Ectodermal cell (in vitro differentiated cells): ENCODE results near the gene HTRA1.

Experiments used
- H3K27ac ChIP-seq: 2 replicates; pipeline ENCODE4 v1.7.0; 2013; ENCODE audit warnings: mild to moderate bottlenecking, low read depth, low read length; ENCODE audit not compliant: insufficient read depth, poor library complexity, severe bottlenecking
- H3K27me3 ChIP-seq: 2 replicates; pipeline ENCODE4 v1.7.0; 2013; ENCODE audit warnings: mild to moderate bottlenecking, low read length; ENCODE audit not compliant: insufficient read depth, control insufficient read depth, poor library complexity, severe bottlenecking
- H3K36me3 ChIP-seq: one replicate; pipeline ENCODE4 v1.7.0; 2013; ENCODE audit warnings: low read length; ENCODE audit not compliant: control insufficient read depth, insufficient read depth
- H3K4me1 ChIP-seq: one replicate; pipeline ENCODE4 v1.7.0; 2013; ENCODE audit warnings: low read length; ENCODE audit not compliant: control insufficient read depth, insufficient read depth
- H3K4me3 ChIP-seq: 2 replicates; pipeline ENCODE4 v1.7.0; 2013; ENCODE audit warnings: low read depth, low read length, control low read depth; ENCODE audit not compliant: insufficient read depth
- H3K9me3 ChIP-seq: 2 replicates; pipeline ENCODE4 v1.7.0; 2013; ENCODE audit warnings: mild to moderate bottlenecking, low read length, moderate library complexity; ENCODE audit not compliant: control insufficient read depth
- WGBS, 2 experiments: methylation state at CpG; one replicate each; pipeline ENCODE4 v1.1.7; 2013; ENCODE audit warnings: missing lambda C conversion rate in 2 of 2; 5-methylcytosine and 5-hydroxymethylcytosine counted together

Gene HTRA1

GRCh38 chr10:122513053-122513452 is 51.7 kb downstream of the HTRA1 start:
- no peaks in the 10 kb centered on the region for H3K27me3 ChIP-seq
- no peak overlapping the region for H3K4me3 ChIP-seq
- H3K27ac ChIP-seq: no peak overlapping the region
- H3K4me1 ChIP-seq: peaks cover 4% of the 10 kb centered on the region
- H3K9me3 ChIP-seq: no peaks in the 10 kb centered on the region
- WGBS, 2 experiments: 92 to 94% methylated on average over 4 of the region's 4 CpGs
- no peaks in the 10 kb centered on the region for H3K36me3 ChIP-seq

- 95% methylated on average over 22 of the region's 22 CpGs for WGBS, 2 experiments
- H3K4me3 ChIP-seq: no peak overlapping the region
- no peaks in the 10 kb centered on the region for H3K27me3 ChIP-seq
- H3K4me1 ChIP-seq: peaks cover 4% of the 10 kb centered on the region
- H3K36me3 ChIP-seq: no peaks in the 10 kb centered on the region
- H3K9me3 ChIP-seq: no peaks in the 10 kb centered on the region
- H3K27ac ChIP-seq: no peak overlapping the region
Measured at GRCh38 chr10:122514045-122514840, 52.9 kb downstream of the HTRA1 start.

GRCh38 chr10:122515022-122515424 is 53.7 kb downstream of the HTRA1 start:
- H3K9me3 ChIP-seq: no peaks in the 10 kb centered on the region
- H3K36me3 ChIP-seq: no peaks in the 10 kb centered on the region
- no peaks in the 10 kb centered on the region for H3K27me3 ChIP-seq
- no peak overlapping the region for H3K4me3 ChIP-seq
- H3K27ac ChIP-seq: no peak overlapping the region
- H3K4me1 ChIP-seq: peaks cover 4% of the 10 kb centered on the region
- WGBS, 2 experiments: 95 to 96% methylated on average over 5 of the region's 5 CpGs

- Histone ChIP-seq H3K36me3 (no peaks in the 10 kb centered on the region), H3K9me3 (no peaks in the 10 kb centered on the region), H3K4me3 (no peak overlapping the region), H3K27me3 (no peaks in the 10 kb centered on the region), H3K27ac (no peak overlapping the region), H3K4me1 (no peaks in the 10 kb centered on the region)
- WGBS, 2 experiments: 92 to 94% methylated on average over 16 of the region's 16 CpGs
Measured at GRCh38 chr10:122515588-122516231, 54.4 kb downstream of the HTRA1 start.

GRCh38 chr10:122516734-122517133 is 55.4 kb downstream of the HTRA1 start:
- Histone ChIP-seq H3K9me3 (no peaks in the 10 kb centered on the region), H3K4me3 (no peak overlapping the region), H3K27ac (no peak overlapping the region), H3K27me3 (no peaks in the 10 kb centered on the region), H3K36me3 (no peaks in the 10 kb centered on the region), H3K4me1 (no peaks in the 10 kb centered on the region)
- WGBS, 2 experiments: 87 to 91% methylated on average over 4 of the region's 4 CpGs

GRCh38 chr10:122519144-122519543 is 57.8 kb downstream of the HTRA1 start:
- WGBS, 2 experiments: 87 to 90% methylated on average over 7 of the region's 7 CpGs
- Histone ChIP-seq H3K27me3 (no peaks in the 10 kb centered on the region), H3K36me3 (no peaks in the 10 kb centered on the region), H3K4me3 (no peak overlapping the region), H3K27ac (no peak overlapping the region), H3K9me3 (no peaks in the 10 kb centered on the region), H3K4me1 (no peaks in the 10 kb centered on the region)

- WGBS, 2 experiments: 95% methylated on average over 15 of the region's 15 CpGs
- Histone ChIP-seq H3K4me1 (no peaks in the 10 kb centered on the region), H3K27ac (no peak overlapping the region), H3K36me3 (no peaks in the 10 kb centered on the region), H3K4me3 (no peak overlapping the region), H3K9me3 (no peaks in the 10 kb centered on the region), H3K27me3 (no peaks in the 10 kb centered on the region)
Measured at GRCh38 chr10:122519873-122520272, 58.5 kb downstream of the HTRA1 start.

GRCh38 chr10:122521011-122521410 is 59.7 kb downstream of the HTRA1 start:
- Histone ChIP-seq H3K27me3 (no peaks in the 10 kb centered on the region), H3K27ac (no peak overlapping the region), H3K4me3 (no peak overlapping the region), H3K4me1 (no peaks in the 10 kb centered on the region), H3K9me3 (no peaks in the 10 kb centered on the region), H3K36me3 (no peaks in the 10 kb centered on the region)
- WGBS, 2 experiments: 90 to 91% methylated on average over 3 of the region's 3 CpGs

GRCh38 chr10:122524811-122525210 is 63.5 kb downstream of the HTRA1 start:
- WGBS, 2 experiments: 91 to 92% methylated on average over 3 of the region's 3 CpGs
- Histone ChIP-seq H3K4me3 (no peak overlapping the region), H3K9me3 (no peaks in the 10 kb centered on the region), H3K36me3 (no peaks in the 10 kb centered on the region), H3K4me1 (no peaks in the 10 kb centered on the region), H3K27ac (no peak overlapping the region), H3K27me3 (no peaks in the 10 kb centered on the region)

- H3K27ac ChIP-seq: no peak overlapping the region
- WGBS, 2 experiments: 69 to 71% methylated on average over 6 of the region's 6 CpGs
- no peak overlapping the region for H3K4me3 ChIP-seq
- H3K4me1 ChIP-seq: no peaks in the 10 kb centered on the region
- H3K36me3 ChIP-seq: no peaks in the 10 kb centered on the region
- no peaks in the 10 kb centered on the region for H3K9me3 ChIP-seq
- no peaks in the 10 kb centered on the region for H3K27me3 ChIP-seq
Measured at GRCh38 chr10:122525788-122526187, 64.4 kb downstream of the HTRA1 start.
